GM18951 (cell line): ENCODE measurements around the gene CHD9.
"Not testable (repeated sequence)": the region's sequence is repeated elsewhere in the genome, so short reads cannot be mapped to it uniquely, and the experiment has no call there.

Experiments used
- POLR2A ChIP-seq: IDR thresholded peaks from 4 replicates; pipeline ENCODE4 v1.6.1; 2011; ENCODE audit warnings: mild to moderate bottlenecking; ENCODE audit not compliant: insufficient read length, insufficient read depth; ENCODE audit errors: extremely low read depth
- in situ Hi-C: fragments of 300-500 bp; cut with MboI; formaldehyde crosslinking; loops from one replicate; pipeline ENCODE4 v1.12.0; 2022; ENCODE audit warnings: low sequenced_read_pairs, mixed read lengths, inconsistent platforms; ENCODE audit not compliant: unreplicated experiment

The CHD9 gene

GRCh38 chr16:53305743-53306142 lies 251.0 kb downstream of the CHD9 start:
- in situ Hi-C loops: no loop called here
- no peak for TF ChIP-seq POLR2A

DNA sequence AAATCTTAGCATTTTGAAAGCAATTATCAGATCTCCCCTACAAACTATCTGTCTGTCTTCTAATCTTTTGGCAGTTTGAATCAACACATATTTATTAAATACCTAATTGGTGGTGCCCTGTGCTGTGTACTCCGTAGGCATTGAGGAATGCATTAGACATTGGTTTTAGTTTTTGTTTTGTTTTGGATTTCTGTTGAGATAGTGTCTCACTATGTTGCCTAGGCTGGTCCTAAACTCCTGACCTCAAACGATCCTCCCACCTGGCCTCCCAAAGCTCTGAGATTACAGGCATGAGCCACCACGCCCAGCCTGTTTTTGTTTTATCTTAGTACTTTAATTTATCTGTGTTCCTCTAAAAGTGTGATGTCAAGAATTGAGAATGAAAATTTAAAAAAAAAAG lies 254.7 kb downstream of the CHD9 start:
- TF ChIP-seq POLR2A: no peak
- in situ Hi-C loops: no loop called here

- in situ Hi-C loops: no loop called here
- TF ChIP-seq POLR2A: no peak
Measured at GRCh38 chr16:53320992-53321391, 266.2 kb downstream of the CHD9 start.

GRCh38 chr16:53323924-53324323 lies 269.1 kb downstream of the CHD9 start:
- no peak for TF ChIP-seq POLR2A
- in situ Hi-C loops: no loop called here

- in situ Hi-C loops: not testable (repeated sequence)
Measured at GRCh38 chr16:53330991-53331390, 276.2 kb downstream of the CHD9 start.

GRCh38 chr16:53334581-53334980 lies 279.8 kb downstream of the CHD9 start:
- no peak for TF ChIP-seq POLR2A
- in situ Hi-C loops: no loop called here

- no peak for TF ChIP-seq POLR2A
- in situ Hi-C loops: no loop called here
Measured at GRCh38 chr16:53337294-53337693, 282.5 kb downstream of the CHD9 start.

GRCh38 chr16:53341792-53342191 lies 287.0 kb downstream of the CHD9 start:
- TF ChIP-seq POLR2A: no peak
- in situ Hi-C loops: no loop called here

- TF ChIP-seq POLR2A: no peak
- in situ Hi-C loops: no loop called here
Measured at GRCh38 chr16:53355064-53355463, 300.3 kb downstream of the CHD9 start.

DNA sequence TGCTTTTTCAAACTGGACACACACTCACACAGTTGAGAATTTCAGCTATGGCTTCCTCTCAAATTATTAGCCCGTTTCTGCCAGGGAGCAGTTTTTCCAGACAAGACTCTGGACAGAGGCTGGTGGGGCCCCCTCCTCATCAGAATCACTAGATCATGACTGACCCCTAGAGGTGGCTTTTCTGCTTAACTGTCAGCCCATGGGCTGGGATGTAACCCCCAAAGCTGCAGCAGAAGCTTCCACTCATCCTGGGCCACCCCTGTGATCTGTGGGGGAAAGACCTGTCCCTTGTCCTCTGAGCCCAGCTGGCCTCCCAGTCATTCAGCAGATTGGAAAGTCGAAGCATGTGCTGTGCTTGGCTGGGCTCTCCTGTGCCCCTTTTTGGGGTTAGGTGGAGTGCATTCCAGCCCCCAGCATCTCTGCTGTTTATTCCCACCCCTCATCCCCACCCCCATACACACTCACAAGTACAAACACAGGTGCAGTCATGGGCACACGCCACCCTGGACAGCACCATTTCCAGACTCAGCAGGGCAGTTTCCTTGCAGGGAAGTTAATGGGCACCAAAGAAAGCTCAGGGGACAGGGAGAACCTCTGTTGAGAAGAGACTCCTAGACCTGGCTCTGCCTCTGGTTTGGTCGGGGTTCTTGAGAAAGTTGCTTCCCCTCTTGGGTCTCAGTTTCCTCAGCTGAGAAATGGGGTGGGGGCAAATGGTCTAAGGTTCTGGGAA lies 301.9 kb downstream of the CHD9 start:
- TF ChIP-seq POLR2A: no peak
- in situ Hi-C loops: no loop called here

GRCh38 chr16:53357208-53357586 lies 302.4 kb downstream of the CHD9 start:
- in situ Hi-C loops: no loop called here
- no peak for TF ChIP-seq POLR2A

DNA sequence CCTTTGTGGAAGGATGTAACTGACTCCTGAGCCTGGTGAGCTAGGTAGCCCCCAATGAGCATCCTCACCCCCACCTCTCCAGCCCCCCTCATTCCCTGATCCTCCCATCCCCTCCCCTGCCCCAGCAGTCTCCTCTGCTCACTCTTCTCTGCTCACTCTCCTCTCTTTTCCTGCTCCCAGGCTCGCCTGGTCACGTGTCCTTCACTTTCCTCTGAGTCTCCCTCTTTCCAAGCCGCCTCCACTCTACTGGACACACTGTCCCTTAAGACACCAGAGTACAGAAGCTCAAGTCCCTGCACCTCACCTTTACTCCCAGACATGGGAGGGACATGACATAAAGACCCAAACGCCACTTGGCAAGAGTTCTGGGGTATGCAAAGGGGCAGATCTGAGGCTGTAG lies 303.2 kb downstream of the CHD9 start:
- no peak for TF ChIP-seq POLR2A
- in situ Hi-C loops: no loop called here

DNA sequence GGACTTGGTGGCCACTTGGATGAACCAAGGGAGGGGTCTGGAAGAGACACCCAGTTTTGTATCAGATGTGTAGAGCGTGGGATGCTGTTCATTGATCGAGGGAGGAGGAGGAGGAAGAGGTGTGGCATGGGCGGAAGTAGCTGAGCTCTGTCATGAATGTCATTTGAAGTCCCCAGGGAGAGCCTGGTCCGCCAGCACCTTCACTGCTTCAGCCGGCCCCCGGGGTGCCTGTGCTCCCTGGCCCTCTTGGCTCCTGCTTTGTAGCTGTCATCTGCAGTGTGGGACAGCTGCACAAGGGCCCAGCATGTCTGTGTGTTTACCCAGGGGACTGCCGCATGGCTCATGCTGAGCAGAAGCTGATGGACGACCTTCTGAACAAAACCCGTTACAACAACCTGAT lies 304.1 kb downstream of the CHD9 start:
- in situ Hi-C loops: no loop called here
- no peak for TF ChIP-seq POLR2A

- in situ Hi-C loops: no loop called here
- TF ChIP-seq POLR2A: no peak
Measured at GRCh38 chr16:53369921-53370320, 315.1 kb downstream of the CHD9 start.

GRCh38 chr16:53370827-53371226 lies 316.0 kb downstream of the CHD9 start:
- no peak for TF ChIP-seq POLR2A
- in situ Hi-C loops: no loop called here
